CD4-positive, alpha-beta T cell treated with Interferon alpha-2 for 1 hour (primary cell): ENCODE measurements around the gene CXCL12.

ENCODE experiments used
- DNase-seq, 2 donors: peaks; one replicate each; pipeline ENCODE4 v3.0.0-alpha.2; 2020 to 2022

The CXCL12 gene

GRCh38 chr10:44330431-44330830, 54.5 kb downstream of the CXCL12 start:
- no peak for DNase-seq

DNA sequence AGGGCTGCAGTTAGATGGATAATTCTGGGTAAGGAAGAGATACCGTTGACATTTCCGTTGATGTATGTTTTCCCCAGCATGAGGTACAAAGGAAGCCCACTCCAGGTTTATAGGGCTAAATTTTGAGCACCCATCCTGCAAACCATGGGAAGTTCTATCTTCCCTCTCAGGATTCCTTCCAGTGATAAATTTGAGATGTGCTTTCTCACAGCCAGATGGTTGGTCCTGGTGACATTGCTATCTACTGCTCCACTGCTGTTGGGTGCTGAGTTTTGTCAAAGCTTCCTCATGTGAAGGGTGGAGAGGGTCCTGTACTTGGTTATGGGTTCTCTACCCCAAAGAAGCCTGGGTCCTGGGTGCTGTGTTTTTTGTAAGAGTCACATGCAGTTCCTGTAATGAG, 57.4 kb downstream of the CXCL12 start:
- no peak for DNase-seq
